ENCODE measurements around the gene FOXE3.

DNA sequence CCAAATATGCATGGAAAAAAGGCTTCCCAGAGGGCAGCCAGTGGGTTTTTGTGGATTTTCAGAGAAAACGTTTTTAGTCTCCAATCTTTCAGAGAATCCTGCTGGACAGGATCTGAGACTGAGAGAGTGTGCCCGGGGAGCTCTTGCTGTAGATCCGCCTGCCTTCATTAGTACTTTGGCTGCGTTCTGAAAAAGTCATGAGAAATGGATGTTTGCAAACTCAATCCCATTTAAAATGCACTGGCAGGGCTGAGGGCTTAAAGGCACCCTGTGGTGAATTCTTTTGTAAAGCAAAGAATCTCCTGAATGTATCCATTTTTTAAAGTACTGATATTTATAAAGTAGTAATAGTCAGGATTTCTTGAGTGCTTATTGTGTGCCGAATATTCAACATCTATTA is 44.0 kb downstream of the FOXE3 start:
- no peak for TF ChIP-seq NFRKB (IDR thresholded peaks at IDR 0.05)
- no peak for TF ChIP-seq SUZ12 (IDR thresholded peaks at IDR 0.05)
- no peak for TF ChIP-seq SP1 (IDR thresholded peaks at IDR 0.05)
- TF ChIP-seq BHLHE40 (IDR thresholded peaks at IDR 0.05; ENCODE audit: borderline replicate concordance) = no peak
- no peak for TF ChIP-seq FOXM1 (IDR thresholded peaks at IDR 0.05; ENCODE audit: borderline replicate concordance)
- no peak for TF ChIP-seq HDGF (IDR thresholded peaks at IDR 0.05; ENCODE audit: borderline replicate concordance)
- TF ChIP-seq FOXK2 (IDR thresholded peaks at IDR 0.05) = no peak
- no peak for TF ChIP-seq LEF1 (IDR thresholded peaks at IDR 0.05; ENCODE audit: borderline replicate concordance)
- TF ChIP-seq, protein P1, sequence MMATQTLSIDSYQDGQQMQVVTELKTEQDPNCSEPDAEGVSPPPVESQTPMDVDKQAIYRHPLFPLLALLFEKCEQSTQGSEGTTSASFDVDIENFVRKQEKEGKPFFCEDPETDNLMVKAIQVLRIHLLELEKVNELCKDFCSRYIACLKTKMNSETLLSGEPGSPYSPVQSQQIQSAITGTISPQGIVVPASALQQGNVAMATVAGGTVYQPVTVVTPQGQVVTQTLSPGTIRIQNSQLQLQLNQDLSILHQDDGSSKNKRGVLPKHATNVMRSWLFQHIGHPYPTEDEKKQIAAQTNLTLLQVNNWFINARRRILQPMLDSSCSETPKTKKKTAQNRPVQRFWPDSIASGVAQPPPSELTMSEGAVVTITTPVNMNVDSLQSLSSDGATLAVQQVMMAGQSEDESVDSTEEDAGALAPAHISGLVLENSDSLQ (IDR thresholded peaks at IDR 0.05) = no peak
- TF ChIP-seq CTBP1 (IDR thresholded peaks at IDR 0.05; ENCODE audit: borderline replicate concordance) = no peak
- no peak for TF ChIP-seq ELF4 (IDR thresholded peaks at IDR 0.05)
- TF ChIP-seq TARDBP (IDR thresholded peaks at IDR 0.05) = no peak
- TF ChIP-seq FOXA1 (IDR thresholded peaks at IDR 0.05) = no peak
